Esophagus (tissue), 2 donors: ENCODE results near the gene FOXP1. TPM values are rescaled to one million over a fixed set of nuclear protein-coding genes. Genes with fewer than 3 reads are reported as not detected.

Experiments
- H3K27ac ChIP-seq, 2 donors: one replicate each; pipeline ENCODE4 v1.5.1; 2013; ENCODE audit warnings: low read depth in 2 of 2, mild to moderate bottlenecking in 2 of 2, inconsistent platforms in 1 of 2, low read length in 1 of 2, moderate library complexity in 1 of 2
- H3K27me3 ChIP-seq, 2 donors: one replicate each; pipeline ENCODE4 v1.6.1; 2013; ENCODE audit warnings: low read length in 2 of 2, control low read depth in 1 of 2, mild to moderate bottlenecking in 1 of 2; ENCODE audit not compliant: insufficient read depth in 2 of 2, control insufficient read depth in 1 of 2
- H3K36me3 ChIP-seq, 2 donors: one replicate each; pipeline ENCODE4 v1.6.1; 2013; ENCODE audit warnings: low read length in 1 of 2; ENCODE audit not compliant: control insufficient read depth in 2 of 2, insufficient read depth in 2 of 2
- H3K4me1 ChIP-seq, 2 donors: one replicate each; pipeline ENCODE4 v1.6.1; 2013; ENCODE audit warnings: low read length in 1 of 2; ENCODE audit not compliant: control insufficient read depth in 2 of 2, insufficient read depth in 2 of 2
- H3K4me3 ChIP-seq, 2 donors: one replicate each; pipeline ENCODE4 v1.5.1; 2013; ENCODE audit warnings: low read length in 2 of 2, mild to moderate bottlenecking in 2 of 2, low read depth in 1 of 2, moderate library complexity in 1 of 2
- H3K9me3 ChIP-seq, 2 donors: one replicate each; pipeline ENCODE4 v1.6.1; 2013; ENCODE audit warnings: mild to moderate bottlenecking in 2 of 2, low read depth in 1 of 2, low read length in 1 of 2, moderate library complexity in 1 of 2; ENCODE audit not compliant: control insufficient read depth in 2 of 2, insufficient read depth in 1 of 2
- WGBS, 2 donors: extraction: QIAGEN DNeasy Blood & Tissue Kit; methylation state at CpG; one replicate each; pipeline ENCODE4 v1.1.7; 2013; 5-methylcytosine and 5-hydroxymethylcytosine counted together
- polyA plus RNA-seq, 2 donors: library from polyadenylated mRNA; stranded (reverse); fragments of 200-250 nt; gene quantifications; one replicate each; pipeline ENCODE4 v1.2.3, GENCODE V29; 2013
- donor health status: healthy with polysubstance abuse.
- donor health status: Bipolar disorder and iron deficiency.

FOXP1 gene
- polyA plus RNA-seq, 2 donors, result 10.7 to 20.4 TPM

DNA sequence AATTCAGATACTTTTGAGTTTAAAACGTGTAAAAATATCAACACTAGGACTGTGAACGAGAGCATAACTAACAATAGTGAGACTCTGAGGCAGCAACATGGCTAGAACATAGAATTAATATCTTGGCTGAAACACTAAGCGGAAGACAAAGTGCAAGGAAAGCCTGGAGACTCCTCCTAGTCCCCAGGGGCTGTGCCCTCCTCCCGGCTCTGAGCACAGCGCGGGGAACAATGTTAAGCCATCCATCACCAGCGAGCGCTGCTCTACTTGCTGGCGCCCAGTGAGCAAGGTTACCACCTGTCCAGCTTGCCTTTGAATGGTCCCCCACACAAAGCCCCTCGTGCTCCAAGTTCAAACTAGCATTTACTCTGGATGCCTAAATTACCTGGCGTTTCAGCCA lies 436.9 kb downstream of the FOXP1 start:
- WGBS, 2 donors, result 70 to 72% methylated on average over 11 of the region's 11 CpGs
- Histone ChIP-seq H3K4me1 (peaks cover 2 to 4% of the 10 kb centered on the region in 2 donors), H3K27me3 (no peaks in the 10 kb centered on the region), H3K9me3 (no peaks in the 10 kb centered on the region), H3K4me3 (no peak overlapping the region), H3K27ac (peak overlapping the region in 1 of 2 donors; percentile 29), H3K36me3 (no peaks in the 10 kb centered on the region)

DNA sequence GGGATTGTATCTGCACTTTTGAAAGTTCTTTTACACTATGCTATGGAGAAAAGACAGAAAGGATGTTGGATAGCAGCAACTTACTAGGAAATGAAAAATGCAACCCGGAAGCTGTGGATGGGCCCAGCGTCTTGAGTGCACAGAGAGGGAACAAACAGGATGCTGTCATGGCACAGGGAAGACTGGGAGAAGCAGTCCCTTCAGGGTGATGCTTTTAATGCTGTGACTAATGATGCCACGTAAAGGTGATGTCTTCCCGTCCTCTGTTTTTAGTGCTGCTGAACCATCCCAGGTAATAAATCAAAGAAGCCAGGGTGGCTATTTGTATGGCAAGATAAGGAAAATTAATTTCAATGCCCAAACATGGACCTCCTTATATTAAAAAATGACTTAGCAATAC lies 437.6 kb downstream of the FOXP1 start:
- H3K36me3 ChIP-seq, result no peaks in the 10 kb centered on the region
- no peaks in the 10 kb centered on the region for H3K27me3 ChIP-seq
- no peak overlapping the region for H3K4me3 ChIP-seq
- H3K9me3 ChIP-seq, result no peaks in the 10 kb centered on the region
- 88% methylated on average over 4 of the region's 4 CpGs for WGBS, 2 donors
- peaks cover 2 to 4% of the 10 kb centered on the region in 2 donors for H3K4me1 ChIP-seq
- no peak overlapping the region for H3K27ac ChIP-seq

DNA sequence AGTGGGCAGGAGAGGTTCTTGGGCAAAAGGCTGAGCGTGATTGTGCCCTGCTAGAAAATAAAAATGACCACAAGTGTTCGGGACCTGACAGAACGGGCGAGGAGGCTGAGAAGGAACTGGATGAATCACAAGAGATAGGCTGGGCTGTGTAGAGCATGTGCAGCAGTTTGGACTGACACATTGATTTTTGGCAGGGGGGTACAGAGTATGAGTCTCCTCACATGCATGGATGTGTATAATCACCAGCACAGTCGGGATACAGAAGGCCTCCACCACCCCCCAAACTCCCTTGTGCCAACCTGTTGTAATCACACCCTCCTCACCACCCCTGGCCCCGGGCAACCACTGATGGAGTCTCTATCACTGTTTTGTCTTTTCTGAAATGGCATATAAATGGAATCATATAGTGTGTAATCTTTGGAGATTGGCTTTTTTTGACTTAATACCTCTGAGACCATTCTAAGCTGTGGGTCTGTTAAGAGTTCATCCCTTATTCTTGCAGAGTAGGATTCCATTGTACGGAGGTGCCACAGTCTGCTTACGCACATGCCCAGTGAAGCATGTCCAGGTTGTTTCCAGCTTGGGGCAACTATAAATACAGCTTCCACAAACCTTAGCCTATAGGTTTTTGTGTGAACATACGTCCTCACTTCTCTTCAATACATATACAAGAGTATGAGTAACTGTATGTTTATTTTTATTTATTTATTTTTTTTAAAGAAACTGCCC lies 438.8 kb downstream of the FOXP1 start:
- Histone ChIP-seq H3K27ac (peak overlapping the region; percentile 33 to 38), H3K4me1 (peaks cover 2 to 4% of the 10 kb centered on the region in 2 donors), H3K36me3 (no peaks in the 10 kb centered on the region), H3K4me3 (no peak overlapping the region), H3K9me3 (no peaks in the 10 kb centered on the region), H3K27me3 (no peaks in the 10 kb centered on the region)
- WGBS, 2 donors, result 72 to 83% methylated on average over 9 of the region's 9 CpGs

DNA sequence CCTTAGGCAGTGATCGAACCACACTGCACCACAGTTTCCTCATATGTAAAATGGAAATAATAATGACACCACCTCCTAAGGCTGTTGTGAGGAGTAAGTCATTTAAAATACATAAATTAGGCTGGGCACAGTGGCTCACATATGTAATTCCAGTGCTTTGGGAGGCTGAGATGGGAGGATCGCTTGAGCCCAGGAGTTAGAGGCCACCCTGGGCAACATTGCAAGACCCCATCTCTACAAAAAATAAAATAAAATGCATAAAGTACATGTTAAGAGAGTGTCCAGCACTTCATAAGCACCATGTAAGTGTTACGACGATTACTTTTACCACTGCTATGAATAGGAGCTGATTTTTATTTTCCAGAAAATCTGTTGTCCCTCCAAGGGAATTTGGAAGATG lies 440.0 kb downstream of the FOXP1 start:
- H3K9me3 ChIP-seq, result no peaks in the 10 kb centered on the region
- H3K27ac ChIP-seq, result no peak overlapping the region
- H3K27me3 ChIP-seq, result no peaks in the 10 kb centered on the region
- peaks cover 2 to 4% of the 10 kb centered on the region in 2 donors for H3K4me1 ChIP-seq
- H3K4me3 ChIP-seq, result no peak overlapping the region
- no peaks in the 10 kb centered on the region for H3K36me3 ChIP-seq
- WGBS, 2 donors, result 94 to 96% methylated on average over 4 of the region's 4 CpGs

DNA sequence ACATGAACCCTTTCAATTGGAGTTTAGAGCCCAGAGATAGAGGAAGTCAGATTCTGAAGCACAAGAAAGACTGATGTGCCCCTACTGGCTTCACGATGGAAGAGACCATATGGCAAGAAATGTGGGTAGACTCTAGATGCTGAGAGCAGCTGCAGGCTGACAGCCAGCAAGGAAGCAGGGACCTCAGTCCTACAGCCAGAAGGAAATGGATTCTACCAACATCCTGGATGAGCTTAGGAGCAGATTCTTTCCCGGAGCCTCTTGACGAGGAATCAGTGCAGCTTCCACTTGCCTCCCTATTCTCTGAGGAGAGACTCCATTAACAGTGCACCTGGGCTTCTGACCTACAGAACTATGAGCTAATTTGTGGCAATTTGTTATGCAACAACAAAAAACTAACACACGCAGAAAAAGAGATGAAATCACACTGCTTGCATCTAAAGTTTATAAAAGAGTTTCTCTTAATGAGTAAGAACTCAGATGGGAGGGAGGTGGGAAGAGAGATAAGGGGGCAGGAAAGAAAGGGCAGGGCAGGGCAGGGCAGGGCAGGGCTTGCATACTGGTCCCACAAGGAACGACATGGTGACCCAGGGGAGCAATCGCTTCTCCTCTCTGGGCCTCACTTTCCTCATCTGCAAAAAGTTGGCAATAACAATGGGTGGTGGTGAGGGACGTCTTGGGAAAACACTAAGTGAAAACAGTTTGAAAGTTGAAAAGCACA lies 440.9 kb downstream of the FOXP1 start:
- Histone ChIP-seq H3K36me3 (no peaks in the 10 kb centered on the region), H3K27me3 (no peaks in the 10 kb centered on the region), H3K4me3 (no peak overlapping the region), H3K4me1 (peaks cover 2 to 4% of the 10 kb centered on the region in 2 donors), H3K9me3 (no peaks in the 10 kb centered on the region), H3K27ac (peak overlapping the region in 1 of 2 donors; percentile 63)
- WGBS, 2 donors, result 63 to 67% methylated on average over 7 of the region's 7 CpGs

DNA sequence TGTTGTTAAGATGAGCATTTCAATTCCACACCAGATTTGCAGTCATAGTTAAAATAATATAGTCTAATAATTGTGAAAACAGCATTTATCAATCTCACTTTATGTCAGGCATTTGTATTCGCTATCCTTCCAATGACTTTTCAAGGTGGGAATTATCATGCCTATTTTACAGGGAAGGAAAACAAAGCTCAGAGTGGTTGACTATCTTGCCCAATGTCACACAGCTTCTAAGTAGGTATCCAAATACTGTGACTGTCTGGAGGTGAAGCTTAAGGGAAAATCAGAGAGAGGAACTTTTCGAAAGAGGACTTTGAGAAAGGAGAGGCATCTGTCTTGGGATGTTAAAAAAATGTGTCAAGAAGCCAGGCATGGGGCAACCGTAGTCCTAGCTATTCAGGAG lies 443.1 kb downstream of the FOXP1 start:
- 98 to 99% methylated on average over 3 of the region's 3 CpGs for WGBS, 2 donors
- no peak overlapping the region for H3K27ac ChIP-seq
- no peaks in the 10 kb centered on the region for H3K36me3 ChIP-seq
- H3K4me1 ChIP-seq, result peaks cover 2 to 4% of the 10 kb centered on the region in 2 donors
- H3K9me3 ChIP-seq, result no peaks in the 10 kb centered on the region
- H3K4me3 ChIP-seq, result no peak overlapping the region
- no peaks in the 10 kb centered on the region for H3K27me3 ChIP-seq

DNA sequence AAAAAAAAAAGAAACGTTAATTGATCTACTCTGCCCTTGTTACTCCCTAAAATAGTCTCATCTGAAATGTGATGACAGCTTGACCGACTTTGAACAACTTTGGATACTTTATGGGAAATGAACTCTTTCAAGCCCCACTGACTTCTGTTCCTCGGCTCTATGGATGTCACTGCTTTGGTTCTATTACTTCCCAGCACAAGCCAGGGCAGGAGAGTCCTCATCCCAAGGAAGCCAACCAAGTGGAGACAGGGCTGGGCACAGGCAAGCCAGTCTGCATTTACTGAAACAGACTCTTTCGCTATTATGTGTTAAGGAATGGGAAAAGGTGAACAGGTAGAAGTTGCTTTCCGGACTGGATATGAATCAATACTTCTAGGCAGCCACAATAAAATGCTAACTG lies 444.0 kb downstream of the FOXP1 start:
- Histone ChIP-seq H3K27ac (peak overlapping the region in 1 of 2 donors; percentile 22), H3K27me3 (no peaks in the 10 kb centered on the region), H3K4me3 (no peak overlapping the region), H3K4me1 (peaks cover 2 to 4% of the 10 kb centered on the region in 2 donors), H3K36me3 (no peaks in the 10 kb centered on the region), H3K9me3 (no peaks in the 10 kb centered on the region)
- 83 to 92% methylated on average over 5 of the region's 5 CpGs for WGBS, 2 donors

DNA sequence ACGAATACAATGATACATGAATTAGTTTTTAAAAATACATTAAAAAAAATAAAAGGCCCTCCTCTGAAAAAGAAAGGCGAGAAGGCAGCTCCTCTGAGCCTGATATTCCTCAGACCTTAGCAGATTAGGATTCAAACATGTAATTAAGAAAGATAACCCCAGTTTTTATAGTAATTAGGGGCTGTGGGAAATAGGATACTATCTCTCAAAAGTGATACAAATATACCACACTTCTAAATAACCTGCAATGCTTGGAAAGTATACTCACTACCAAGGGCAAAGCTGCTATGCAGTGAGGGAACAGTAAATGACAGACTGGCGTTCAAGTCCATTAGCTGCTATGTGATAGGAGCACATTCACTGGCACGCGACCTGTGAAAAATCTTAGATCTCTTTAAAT lies 445.1 kb downstream of the FOXP1 start:
- no peak overlapping the region for H3K4me3 ChIP-seq
- no peaks in the 10 kb centered on the region for H3K36me3 ChIP-seq
- H3K9me3 ChIP-seq, result no peaks in the 10 kb centered on the region
- peaks cover 0 to 2% of the 10 kb centered on the region in 2 donors for H3K4me1 ChIP-seq
- 85 to 95% methylated on average over 5 of the region's 5 CpGs for WGBS, 2 donors
- no peaks in the 10 kb centered on the region for H3K27me3 ChIP-seq
- no peak overlapping the region for H3K27ac ChIP-seq

DNA sequence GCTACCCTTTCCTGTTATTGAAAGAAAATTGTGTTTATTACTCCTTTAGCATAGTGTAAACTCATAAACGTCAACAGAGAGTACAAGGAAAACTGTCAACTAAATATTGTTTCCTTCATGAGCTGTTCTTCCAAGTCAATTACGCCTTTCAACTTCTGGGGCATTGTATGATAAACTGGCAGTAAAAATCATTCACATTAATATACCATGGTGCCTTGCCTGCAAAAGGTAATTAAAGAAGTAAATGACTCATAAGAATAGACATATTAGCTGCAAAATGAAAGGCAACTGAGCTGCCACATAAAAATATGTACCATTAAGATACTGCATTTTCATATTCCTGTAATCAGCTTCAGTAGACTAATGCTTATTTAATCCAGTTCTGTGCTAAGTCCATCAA lies 447.3 kb downstream of the FOXP1 start:
- no peak overlapping the region for H3K27ac ChIP-seq
- H3K4me3 ChIP-seq, result no peak overlapping the region
- no peaks in the 10 kb centered on the region for H3K9me3 ChIP-seq
- no peaks in the 10 kb centered on the region for H3K36me3 ChIP-seq
- H3K4me1 ChIP-seq, result no peaks in the 10 kb centered on the region
- H3K27me3 ChIP-seq, result no peaks in the 10 kb centered on the region
- WGBS, 2 donors, result 64 to 78% methylated on average over 2 of the region's 2 CpGs
